Measurements from ENCODE around the gene PSMG4. TPM values are rescaled to one million over a fixed set of nuclear protein-coding genes. Genes with fewer than 3 reads are reported as not detected.

The PSMG4 gene
- total and polyA plus RNA-seq, 2 of the 8 experiments (the other 6 are each of a cell fraction or from before 2014, with no cell fraction given) = 40.6 to 113 TPM

DNA sequence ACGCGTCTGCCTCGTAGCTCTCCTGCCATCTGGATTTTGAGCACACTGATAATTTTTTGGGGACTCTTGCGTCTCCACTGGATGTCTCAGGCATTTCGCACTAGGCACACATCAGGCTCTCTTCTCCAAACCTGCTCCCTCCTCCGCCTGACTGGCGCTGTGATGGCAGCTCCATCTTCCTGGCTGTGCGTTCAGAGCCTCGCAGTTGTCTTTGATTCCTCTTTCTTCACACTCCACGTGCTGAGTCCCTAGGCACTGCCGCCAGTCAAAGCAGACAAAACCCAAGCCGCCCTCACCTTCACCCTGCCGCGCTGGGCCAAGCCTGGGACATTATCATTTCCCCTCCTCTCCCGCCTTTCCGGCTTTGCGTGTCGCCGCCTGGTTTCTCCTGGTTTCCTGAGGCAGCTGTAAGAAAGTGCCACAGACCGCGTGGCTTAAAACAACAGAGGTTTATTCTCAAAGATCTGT, 778 bp downstream of the PSMG4 start (continued):
- TF ChIP-seq PHF8 (conservative IDR thresholded peaks at IDR 0.05; ENCODE audit: low read depth, low read length) (no peak), SIN3A (conservative IDR thresholded peaks at IDR 0.05 in 1 of 2, IDR thresholded peaks at IDR 0.05 in 1 of 2; ENCODE audit: low read depth in 1 of 2, low read length in 2 of 2) (peak; percentile 22 to 73; a peak in 2 of 4 replicates)
- TF ChIP-seq, protein P1, sequence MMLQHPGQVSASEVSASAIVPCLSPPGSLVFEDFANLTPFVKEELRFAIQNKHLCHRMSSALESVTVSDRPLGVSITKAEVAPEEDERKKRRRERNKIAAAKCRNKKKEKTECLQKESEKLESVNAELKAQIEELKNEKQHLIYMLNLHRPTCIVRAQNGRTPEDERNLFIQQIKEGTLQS (IDR thresholded peaks at IDR 0.05; ENCODE audit: insufficient read depth, low read depth, low read length) = no peak

Data from H1 (cell line).